Measurements from ENCODE around the gene OR11L1. TPM values are rescaled to one million over a fixed set of nuclear protein-coding genes. Genes with fewer than 3 reads are reported as not detected.

The OR11L1 gene
- total RNA-seq, 1 experiment from 2014 or later = not detected

Other genes with a start within 250 kb of the OR11L1 start
- gene OR2G3, start 236.3 kb downstream of the OR11L1 start, total RNA-seq (2021; ENCODE audit: unreplicated experiment) = not detected
- gene OR13G1, start 162.2 kb downstream of the OR11L1 start, total RNA-seq (2021; ENCODE audit: unreplicated experiment) = not detected
- gene OR6F1, start 125.2 kb downstream of the OR11L1 start, total RNA-seq (2021; ENCODE audit: unreplicated experiment) = not detected
- not detected for gene OR14K1, start 103.3 kb downstream of the OR11L1 start, total RNA-seq (2021; ENCODE audit: unreplicated experiment)
- gene OR14A2, start 93.8 kb downstream of the OR11L1 start, total RNA-seq (2021; ENCODE audit: unreplicated experiment) = not detected
- gene OR1C1, start 81.3 kb downstream of the OR11L1 start, total RNA-seq (2021; ENCODE audit: unreplicated experiment) = not detected
- gene OR14A16, start 17.8 kb downstream of the OR11L1 start, total RNA-seq (2021; ENCODE audit: unreplicated experiment) = not detected
- gene TRIM58, start 15.3 kb upstream of the OR11L1 start, total RNA-seq (2021; ENCODE audit: unreplicated experiment) = not detected
- gene OR2W3, start 53.7 kb upstream of the OR11L1 start, total RNA-seq (2021; ENCODE audit: unreplicated experiment) = not detected
- not detected for gene OR2T8, start 78.4 kb upstream of the OR11L1 start, total RNA-seq (2021; ENCODE audit: unreplicated experiment)
- gene OR2AJ1, start 83.0 kb upstream of the OR11L1 start, total RNA-seq (2021; ENCODE audit: unreplicated experiment) = not detected
- gene OR2L8, start 107.0 kb upstream of the OR11L1 start, total RNA-seq (2021; ENCODE audit: unreplicated experiment) = not detected
- not detected for gene OR2AK2, start 123.3 kb upstream of the OR11L1 start, total RNA-seq (2021; ENCODE audit: unreplicated experiment)
- gene OR2L5, start 171.8 kb upstream of the OR11L1 start, total RNA-seq (2021; ENCODE audit: unreplicated experiment) = not detected
- gene OR2L2, start 188.2 kb upstream of the OR11L1 start, total RNA-seq (2021; ENCODE audit: unreplicated experiment) = not detected
- gene OR2L3, start 204.9 kb upstream of the OR11L1 start, total RNA-seq (2021; ENCODE audit: unreplicated experiment) = not detected